GM21737 (cell line): ENCODE results near the gene NTPCR.

ENCODE experiments used
- ATAC-seq: cut with Tn5 transposase; IDR thresholded peaks from one replicate; pipeline ENCODE4 v1.9.1; 2021; ENCODE audit warnings: mild to moderate bottlenecking, moderate library complexity; ENCODE audit not compliant: unreplicated experiment

NTPCR gene

GRCh38 chr1:233005703-233006102, 55.3 kb downstream of the NTPCR start:
- no peak for ATAC-seq

- no peak for ATAC-seq
Measured at GRCh38 chr1:233006108-233006507, 55.7 kb downstream of the NTPCR start.

- ATAC-seq: no peak
Measured at GRCh38 chr1:233006541-233006973, 56.1 kb downstream of the NTPCR start.

GRCh38 chr1:233010146-233010545, 59.7 kb downstream of the NTPCR start:
- ATAC-seq: no peak

- ATAC-seq: no peak
Measured at GRCh38 chr1:233012021-233012420, 61.6 kb downstream of the NTPCR start.

GRCh38 chr1:233015965-233016364, 65.6 kb downstream of the NTPCR start:
- ATAC-seq: no peak

- no peak for ATAC-seq
Measured at GRCh38 chr1:233016798-233017197, 66.4 kb downstream of the NTPCR start.

GRCh38 chr1:233019083-233019482, 68.7 kb downstream of the NTPCR start:
- no peak for ATAC-seq

- no peak for ATAC-seq
Measured at GRCh38 chr1:233019778-233020325, 69.4 kb downstream of the NTPCR start.

GRCh38 chr1:233020426-233020825, 70.0 kb downstream of the NTPCR start:
- no peak for ATAC-seq

- ATAC-seq: no peak
Measured at GRCh38 chr1:233022246-233022645, 71.8 kb downstream of the NTPCR start.

GRCh38 chr1:233024199-233024598, 73.8 kb downstream of the NTPCR start:
- ATAC-seq: no peak

- ATAC-seq: no peak
Measured at GRCh38 chr1:233025157-233025556, 74.7 kb downstream of the NTPCR start.

- no peak for ATAC-seq
Measured at GRCh38 chr1:233025567-233025966, 75.2 kb downstream of the NTPCR start.

GRCh38 chr1:233027046-233027445, 76.6 kb downstream of the NTPCR start:
- no peak for ATAC-seq

- no peak for ATAC-seq
Measured at GRCh38 chr1:233031521-233031920, 81.1 kb downstream of the NTPCR start.

GRCh38 chr1:233032916-233033315, 82.5 kb downstream of the NTPCR start:
- ATAC-seq: no peak

- no peak for ATAC-seq
Measured at GRCh38 chr1:233033361-233033760, 83.0 kb downstream of the NTPCR start.
